ENCODE results near the gene ZNF438.
"Not testable (repeated sequence)": the region's sequence is repeated elsewhere in the genome, so short reads cannot be mapped to it uniquely, and the experiment has no call there.

ZNF438 gene

GRCh38 chr10:31055573-31056251 is 24.0 kb upstream of the ZNF438 start:
- H3K27ac ChIP-seq: no peak overlapping the region
- no peak overlapping the region for H3K4me3 ChIP-seq
- no peak overlapping the region for H3K4me2 ChIP-seq
- H3K27me3 ChIP-seq: no peaks in the 10 kb centered on the region
- H3K4me1 ChIP-seq: no peaks in the 10 kb centered on the region
- H3K9me3 ChIP-seq (replicated peaks in 1 of 11): peaks cover 0 to 18% (median 8%) of the 10 kb centered on the region in 11 experiments; a peak in 10 of 22 replicates
- H3K36me3 ChIP-seq: no peaks in the 10 kb centered on the region
- no peak overlapping the region for H3K9ac ChIP-seq
- no peaks in the 10 kb centered on the region for H4K20me1 ChIP-seq
- no peak for TF ChIP-seq Cebpa-rat (IDR thresholded peaks at IDR 0.05)

DNA sequence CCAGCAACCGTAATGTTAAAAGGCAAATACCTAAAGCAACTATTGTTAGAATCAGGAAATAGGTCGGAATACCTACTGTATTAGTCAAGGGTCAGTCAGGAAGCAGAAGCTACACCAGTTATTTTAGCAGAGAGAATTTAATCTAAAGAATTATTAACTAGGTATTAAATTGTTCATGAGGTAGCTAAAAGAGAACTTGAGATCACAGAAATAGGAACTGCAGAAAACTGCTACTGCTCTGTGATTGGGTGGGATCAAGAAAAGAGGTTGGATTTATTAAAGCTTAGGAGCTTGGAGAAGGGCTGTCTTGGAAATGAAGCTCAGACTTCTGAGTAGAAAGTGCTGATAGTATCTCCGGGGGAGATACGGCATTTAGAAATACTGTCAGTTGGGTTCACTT is 20.0 kb upstream of the ZNF438 start:
- Histone ChIP-seq H3K4me1 (no peaks in the 10 kb centered on the region), H3K27me3 (no peaks in the 10 kb centered on the region), H4K20me1 (no peaks in the 10 kb centered on the region), H3K36me3 (no peaks in the 10 kb centered on the region), H3K9me3 (replicated peaks in 1 of 11) (peaks cover 0 to 18% (median 8%) of the 10 kb centered on the region in 11 experiments; a peak in 10 of 22 replicates), H3K4me3 (no peak overlapping the region), H3K27ac (no peak overlapping the region), H3K4me2 (no peak overlapping the region), H3K9ac (no peak overlapping the region)
- TF ChIP-seq Cebpa-rat (IDR thresholded peaks at IDR 0.05): no peak

- Histone ChIP-seq H3K27ac (no peak overlapping the region), H3K9me3 (replicated peaks in 1 of 11) (peaks cover 0 to 13% (median 0%) of the 10 kb centered on the region in 11 experiments; a peak in 5 of 22 replicates), H3K9ac (no peak overlapping the region), H3K4me3 (no peak overlapping the region), H3K27me3 (no peaks in the 10 kb centered on the region), H4K20me1 (no peaks in the 10 kb centered on the region), H3K4me2 (no peak overlapping the region), H3K36me3 (no peaks in the 10 kb centered on the region), H3K4me1 (peaks cover 0 to 6% (median 0%) of the 10 kb centered on the region in 10 experiments; a peak in 1 of 20 replicates)
- TF ChIP-seq Cebpa-rat (IDR thresholded peaks at IDR 0.05): no peak
Measured at GRCh38 chr10:31042670-31043069, 11.0 kb upstream of the ZNF438 start.

DNA sequence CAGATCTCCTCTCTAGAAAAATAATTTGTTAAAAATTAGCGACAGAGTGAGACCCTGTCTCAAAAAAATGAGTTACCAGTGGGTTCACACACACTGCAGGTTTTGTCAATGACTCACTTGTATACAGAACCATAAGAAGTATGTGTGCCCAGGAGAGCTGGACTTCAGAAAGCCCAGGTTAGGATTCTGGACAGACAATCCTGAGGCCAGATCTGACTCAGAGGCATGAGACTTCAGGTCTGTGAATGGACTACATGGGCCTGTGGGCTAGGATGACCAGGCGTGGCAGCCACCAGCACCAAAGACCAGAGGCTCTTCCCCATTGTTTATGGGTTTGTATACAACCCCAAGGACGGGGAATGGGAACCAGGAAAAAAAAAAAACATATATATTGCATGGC is 9.3 kb upstream of the ZNF438 start:
- Histone ChIP-seq H3K36me3 (no peaks in the 10 kb centered on the region), H3K4me1 (peaks cover 0 to 6% (median 0%) of the 10 kb centered on the region in 10 experiments; a peak in 1 of 20 replicates), H3K27me3 (no peaks in the 10 kb centered on the region), H3K4me3 (no peak overlapping the region), H3K9me3 (replicated peaks in 1 of 11) (peaks cover 0 to 17% (median 0%) of the 10 kb centered on the region in 11 experiments; a peak in 5 of 22 replicates), H3K9ac (no peak overlapping the region), H3K4me2 (no peak overlapping the region), H3K27ac (no peak overlapping the region), H4K20me1 (no peaks in the 10 kb centered on the region)
- TF ChIP-seq Cebpa-rat (IDR thresholded peaks at IDR 0.05): no peak

DNA sequence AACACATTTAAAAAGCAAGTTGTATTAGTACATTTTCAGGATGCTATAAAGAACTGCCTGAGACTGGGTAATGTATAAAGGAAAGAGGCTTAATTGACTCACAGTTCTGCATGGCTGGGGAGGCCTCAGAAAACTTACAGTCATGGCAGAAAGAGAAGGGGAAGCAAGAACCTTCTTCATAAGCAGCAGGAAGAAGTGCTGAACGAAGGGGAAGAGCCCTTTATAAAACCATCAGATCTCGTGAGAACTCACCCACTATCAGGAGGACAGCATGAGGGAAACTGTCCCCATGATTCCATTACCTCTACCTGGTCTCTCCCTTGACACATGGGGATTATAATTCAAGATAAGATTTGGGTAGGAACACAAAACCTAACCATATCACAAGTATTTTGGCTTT is 7.3 kb upstream of the ZNF438 start:
- H3K27ac ChIP-seq, H3K36me3 ChIP-seq, H3K4me3 ChIP-seq, H3K27me3 ChIP-seq, H4K20me1 ChIP-seq, H3K9ac ChIP-seq: not testable (repeated sequence)
- peaks cover 0 to 16% (median 0%) of the 10 kb centered on the region in 11 experiments; a peak in 4 of 22 replicates for H3K9me3 ChIP-seq (replicated peaks in 1 of 11)
- peak overlapping the region in 2 of 11 experiments; percentile 18 to 21; a peak in 1 of 22 replicates for H3K4me2 ChIP-seq
- peaks cover 0 to 11% (median 0%) of the 10 kb centered on the region in 10 experiments; a peak in 5 of 20 replicates for H3K4me1 ChIP-seq

GRCh38 chr10:31037749-31038148 is 6.1 kb upstream of the ZNF438 start:
- no peak overlapping the region for H3K9ac ChIP-seq
- peaks cover 0 to 16% (median 0%) of the 10 kb centered on the region in 11 experiments; a peak in 4 of 22 replicates for H3K9me3 ChIP-seq (replicated peaks in 1 of 11)
- no peaks in the 10 kb centered on the region for H3K27me3 ChIP-seq
- H4K20me1 ChIP-seq: no peaks in the 10 kb centered on the region
- no peaks in the 10 kb centered on the region for H3K36me3 ChIP-seq
- peaks cover 2 to 19% (median 6%) of the 10 kb centered on the region in 10 experiments; a peak in 16 of 20 replicates for H3K4me1 ChIP-seq
- no peak for TF ChIP-seq Cebpa-rat (IDR thresholded peaks at IDR 0.05)
- no peak overlapping the region for H3K27ac ChIP-seq
- no peak overlapping the region for H3K4me2 ChIP-seq
- no peak overlapping the region for H3K4me3 ChIP-seq

DNA sequence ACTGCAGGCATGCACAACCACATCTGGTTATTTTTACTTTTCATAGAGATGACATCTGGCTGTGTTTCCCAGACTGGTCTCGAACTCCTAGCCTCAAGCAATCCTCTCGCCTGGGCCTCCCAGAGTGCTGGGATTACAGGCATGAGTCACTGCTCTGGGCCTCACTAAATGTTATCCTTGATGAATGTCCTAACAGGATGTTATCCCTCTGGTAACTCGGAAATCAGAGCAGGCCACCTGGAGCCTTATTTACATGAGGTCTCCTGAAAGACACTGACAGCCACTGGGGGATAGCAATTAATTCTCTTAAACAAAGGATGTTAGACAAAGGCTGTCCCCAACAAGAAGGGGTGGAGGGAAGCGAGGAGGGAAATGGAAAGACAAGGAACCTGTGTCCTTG is 4.5 kb upstream of the ZNF438 start:
- peaks cover 0 to 16% (median 0%) of the 10 kb centered on the region in 11 experiments; a peak in 4 of 22 replicates for H3K9me3 ChIP-seq (replicated peaks in 1 of 11)
- no peak for TF ChIP-seq Cebpa-rat (IDR thresholded peaks at IDR 0.05)
- peaks cover 7 to 22% (median 10%) of the 10 kb centered on the region in 10 experiments for H3K4me1 ChIP-seq
- no peaks in the 10 kb centered on the region for H3K27me3 ChIP-seq
- H3K4me2 ChIP-seq: no peak overlapping the region
- H3K36me3 ChIP-seq: no peaks in the 10 kb centered on the region
- no peaks in the 10 kb centered on the region for H4K20me1 ChIP-seq
- H3K9ac ChIP-seq: no peak overlapping the region
- no peak overlapping the region for H3K4me3 ChIP-seq
- H3K27ac ChIP-seq: no peak overlapping the region

- H4K20me1 ChIP-seq: no peaks in the 10 kb centered on the region
- no peak for TF ChIP-seq Cebpa-rat (IDR thresholded peaks at IDR 0.05)
Measured at GRCh38 chr10:31035266-31035798, 3.7 kb upstream of the ZNF438 start.

DNA sequence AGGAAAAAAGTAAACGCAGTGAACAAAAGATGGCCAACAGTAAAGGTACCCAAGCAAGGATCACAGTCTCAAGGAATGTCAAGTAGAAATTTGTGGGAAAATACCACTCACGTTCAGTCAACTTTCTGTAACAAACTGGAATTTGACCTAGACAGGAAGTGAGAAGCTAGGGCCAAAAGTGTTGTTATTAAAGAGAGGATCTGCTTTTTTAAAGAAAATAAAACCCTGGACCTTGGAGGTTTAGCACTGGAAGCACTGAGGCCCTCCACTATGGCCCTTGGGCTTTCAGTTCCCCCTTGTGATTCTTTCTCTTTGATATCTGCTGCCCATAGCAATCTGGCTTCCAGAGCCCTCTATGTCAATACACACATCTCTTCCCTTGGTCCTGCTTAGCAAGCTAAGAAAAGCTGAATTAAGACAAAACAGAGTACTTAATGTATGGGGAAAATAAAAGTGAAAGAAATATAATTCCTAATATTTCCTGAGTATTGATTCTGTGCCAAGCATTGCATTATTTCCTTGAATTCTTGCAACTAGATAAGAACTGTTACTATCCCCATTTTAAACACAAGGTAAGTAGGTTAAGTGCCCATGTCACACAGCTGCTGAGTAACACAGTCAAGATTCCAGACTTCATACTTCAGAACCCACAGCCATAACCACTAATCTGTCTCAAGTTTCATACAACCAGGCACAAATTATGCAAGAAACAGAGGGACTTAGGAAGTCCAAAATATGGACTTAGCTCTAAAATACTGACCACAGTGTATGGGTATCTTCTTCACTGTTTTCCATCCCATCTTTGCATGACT is 2.6 kb upstream of the ZNF438 start:
- no peaks in the 10 kb centered on the region for H3K36me3 ChIP-seq
- H3K9ac ChIP-seq: no peak overlapping the region
- no peak overlapping the region; a peak in 1 of 22 replicates for H3K27ac ChIP-seq
- peaks cover 0 to 16% (median 0%) of the 10 kb centered on the region in 11 experiments; a peak in 4 of 22 replicates for H3K9me3 ChIP-seq (replicated peaks in 1 of 11)
- H3K4me3 ChIP-seq: no peak overlapping the region
- peaks cover 13 to 31% (median 16%) of the 10 kb centered on the region in 10 experiments for H3K4me1 ChIP-seq
- no peaks in the 10 kb centered on the region for H3K27me3 ChIP-seq
- no peaks in the 10 kb centered on the region for H4K20me1 ChIP-seq
- H3K4me2 ChIP-seq: peak overlapping the region in 2 of 11 experiments; percentile 43 to 45; a peak in 3 of 22 replicates
- TF ChIP-seq Cebpa-rat (IDR thresholded peaks at IDR 0.05): no peak

More at GRCh38 chr10:31035266-31035798, 3.7 kb upstream of the ZNF438 start:
- no peaks in the 10 kb centered on the region for H3K36me3 ChIP-seq
- no peaks in the 10 kb centered on the region for H3K27me3 ChIP-seq
- no peak overlapping the region for H3K4me3 ChIP-seq
- H3K4me2 ChIP-seq: no peak overlapping the region
- peaks cover 13 to 30% (median 16%) of the 10 kb centered on the region in 10 experiments for H3K4me1 ChIP-seq
- peaks cover 0 to 16% (median 0%) of the 10 kb centered on the region in 11 experiments; a peak in 4 of 22 replicates for H3K9me3 ChIP-seq (replicated peaks in 1 of 11)
- no peak overlapping the region for H3K27ac ChIP-seq
- no peak overlapping the region for H3K9ac ChIP-seq

Measured in BLaER1 treated with 17β-estradiol and CSF1 and Interleukin-3, amounts not matched to agents 10 nM and 100 nM (cell line).